Measurements from ENCODE around the gene EIF4E1B.

Gene EIF4E1B

GRCh38 chr5:176627582-176627981 is 2.9 kb upstream of the EIF4E1B start:
- no peak for DNase-seq (ENCODE audit: low spot score)

- no peak for DNase-seq (ENCODE audit: low spot score)
Observed at GRCh38 chr5:176628406-176629228, 1.9 kb upstream of the EIF4E1B start.

- DNase-seq (ENCODE audit: low spot score), result no peak
Observed at GRCh38 chr5:176629317-176629852, 1.1 kb upstream of the EIF4E1B start.

DNA sequence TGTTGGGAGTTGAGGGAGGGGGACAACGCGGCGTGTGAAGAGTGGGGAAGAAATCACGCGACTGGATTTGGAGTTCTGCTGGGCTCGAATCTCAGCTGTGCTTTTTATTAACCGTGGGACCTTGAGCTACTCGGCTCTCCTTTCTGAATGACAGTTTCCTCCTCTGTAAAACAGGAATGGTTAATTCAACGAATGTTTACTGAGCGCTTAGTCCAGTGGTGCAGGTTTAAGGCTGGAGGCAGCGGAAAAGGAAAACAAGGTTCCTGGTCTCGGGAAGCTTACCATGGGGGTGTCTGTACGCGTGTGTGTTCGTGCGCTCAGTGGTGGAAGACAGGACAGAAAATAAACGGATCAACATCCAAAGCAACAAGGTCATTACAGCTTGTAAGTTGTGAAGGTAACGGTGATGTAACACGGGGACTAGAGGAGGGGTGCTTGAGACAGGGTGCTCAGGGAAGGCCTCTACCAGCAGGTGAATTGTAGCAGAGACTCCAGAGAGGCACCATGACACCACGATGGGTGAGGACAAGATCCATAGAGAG is 277 bp downstream of the EIF4E1B start:
- no peak for DNase-seq (ENCODE audit: low spot score)

- DNase-seq (ENCODE audit: low spot score), result no peak
Observed at GRCh38 chr5:176631383-176632200, 1.1 kb downstream of the EIF4E1B start.

DNA sequence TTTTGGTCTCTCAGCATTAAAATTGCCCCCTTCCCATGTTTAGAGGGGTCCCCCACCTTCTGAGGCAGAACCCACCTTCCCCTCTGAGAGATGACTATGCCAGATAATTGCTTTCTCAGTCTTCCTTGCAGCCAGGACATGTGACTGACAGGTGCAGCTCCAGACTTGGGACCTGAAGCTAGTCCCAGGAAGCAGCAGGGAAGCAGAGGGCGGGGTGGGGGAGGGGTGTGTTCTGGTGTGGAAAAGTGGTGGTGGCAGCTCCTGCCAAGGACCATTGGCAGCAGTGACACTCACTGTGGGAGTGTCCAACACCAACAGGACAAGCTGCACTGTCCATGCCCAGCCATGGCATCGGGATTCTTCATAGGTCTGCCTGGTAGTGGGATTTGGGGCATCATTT is 2.3 kb downstream of the EIF4E1B start:
- DNase-seq (ENCODE audit: low spot score), result no peak

DNA sequence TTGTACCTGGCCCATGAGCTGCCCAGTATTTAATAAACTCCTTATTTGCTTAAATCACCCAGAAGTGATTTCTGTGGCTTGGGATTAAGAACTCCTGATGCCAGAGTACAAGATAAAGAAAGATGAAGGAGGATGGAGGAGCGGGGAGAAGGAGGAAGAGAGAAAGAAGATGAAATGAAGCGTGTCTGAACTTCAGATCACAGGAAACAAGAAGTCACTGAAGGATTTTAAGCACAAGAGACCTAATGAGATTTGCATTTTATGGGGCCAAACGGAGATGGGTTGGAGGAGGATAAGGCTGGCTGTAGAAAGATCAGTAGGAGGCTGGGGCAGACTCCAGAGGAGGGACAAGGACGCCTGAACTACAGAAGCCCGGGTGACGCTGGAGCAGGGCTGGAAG is 3.1 kb downstream of the EIF4E1B start:
- DNase-seq (ENCODE audit: low spot score), result no peak

GRCh38 chr5:176636426-176636825 is 6.0 kb downstream of the EIF4E1B start:
- no peak for DNase-seq (ENCODE audit: low spot score)

DNA sequence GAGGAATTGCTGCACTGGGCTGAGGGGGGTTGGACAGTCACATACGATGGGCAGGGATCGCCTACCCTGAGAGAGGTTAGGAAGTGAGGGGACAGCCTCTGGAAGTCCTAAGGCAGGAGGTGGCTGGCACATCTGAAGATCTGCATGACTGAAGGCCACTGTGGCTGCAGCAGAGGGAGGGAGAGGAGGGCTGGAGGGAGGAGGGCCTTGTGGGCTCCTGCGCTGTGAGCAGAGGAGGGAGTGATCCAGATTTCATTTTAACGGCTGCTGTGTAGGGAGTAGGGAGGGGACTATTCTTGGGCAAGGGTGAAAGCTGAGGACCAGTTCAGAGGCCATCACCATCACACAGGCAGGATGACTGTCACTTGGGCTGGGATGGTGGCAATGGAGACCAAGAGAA is 7.1 kb downstream of the EIF4E1B start:
- no peak for DNase-seq (ENCODE audit: low spot score)

DNA sequence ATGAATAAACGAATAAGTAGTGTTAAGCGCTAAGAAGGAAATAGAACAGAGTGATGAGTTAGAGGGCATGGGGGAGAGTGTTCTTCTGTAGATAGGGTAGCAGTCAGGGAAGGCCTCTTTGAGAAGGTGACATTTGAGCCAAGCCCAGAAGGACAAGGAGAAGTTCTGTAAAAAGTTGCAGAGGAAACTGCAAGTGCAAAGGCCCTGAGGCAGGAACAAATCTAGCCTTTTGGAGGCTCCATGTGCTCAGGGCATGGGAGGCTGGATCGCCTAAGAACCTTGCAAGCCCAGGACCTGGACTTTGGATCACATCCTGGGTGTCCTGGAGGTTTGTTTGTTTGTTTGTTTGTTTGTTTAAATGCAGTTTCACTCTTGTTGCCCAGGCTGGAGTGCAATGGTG is 8.0 kb downstream of the EIF4E1B start:
- DNase-seq (ENCODE audit: low spot score), result no peak

DNA sequence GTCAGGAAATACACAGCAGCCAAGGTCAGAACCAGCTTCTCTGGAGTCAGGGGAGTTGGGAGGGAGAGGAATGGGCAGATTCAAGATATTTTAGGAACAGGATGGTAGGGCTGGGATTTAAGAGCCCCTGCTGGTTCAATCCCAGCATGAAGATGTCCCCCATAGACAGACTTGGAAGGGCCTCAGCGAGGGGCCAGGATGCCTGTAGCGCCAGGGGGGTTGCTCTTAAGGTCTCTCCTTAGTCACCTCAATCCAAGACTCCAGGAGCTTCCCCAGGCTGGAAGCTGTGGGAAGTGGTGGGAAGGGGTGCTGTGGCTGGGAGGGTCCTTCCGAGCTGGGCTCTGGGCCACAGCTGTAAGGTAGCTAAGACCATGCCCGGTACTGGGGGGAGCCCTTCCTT is 8.7 kb downstream of the EIF4E1B start:
- DNase-seq (ENCODE audit: low spot score), result no peak

DNA sequence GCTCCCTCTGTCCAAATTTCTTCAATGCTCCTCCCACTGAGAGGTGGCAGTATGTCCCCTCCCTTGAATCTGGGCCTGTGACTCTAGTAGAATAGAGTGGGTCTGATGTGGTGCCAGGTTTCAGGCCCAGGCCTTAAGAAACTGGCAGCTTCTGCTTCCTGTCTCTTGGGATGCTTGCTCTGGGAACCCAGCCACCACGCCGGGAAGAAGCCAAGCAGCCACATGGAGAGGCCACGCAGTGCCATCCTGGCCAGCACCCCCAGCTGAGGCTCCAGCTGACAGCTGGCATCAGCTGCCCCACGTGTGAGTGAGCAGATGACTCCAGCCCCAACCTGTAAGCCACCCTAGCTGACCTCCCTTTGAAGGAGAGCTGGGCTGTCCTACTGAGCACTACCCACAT is 9.5 kb downstream of the EIF4E1B start:
- no peak for DNase-seq (ENCODE audit: low spot score)

DNA sequence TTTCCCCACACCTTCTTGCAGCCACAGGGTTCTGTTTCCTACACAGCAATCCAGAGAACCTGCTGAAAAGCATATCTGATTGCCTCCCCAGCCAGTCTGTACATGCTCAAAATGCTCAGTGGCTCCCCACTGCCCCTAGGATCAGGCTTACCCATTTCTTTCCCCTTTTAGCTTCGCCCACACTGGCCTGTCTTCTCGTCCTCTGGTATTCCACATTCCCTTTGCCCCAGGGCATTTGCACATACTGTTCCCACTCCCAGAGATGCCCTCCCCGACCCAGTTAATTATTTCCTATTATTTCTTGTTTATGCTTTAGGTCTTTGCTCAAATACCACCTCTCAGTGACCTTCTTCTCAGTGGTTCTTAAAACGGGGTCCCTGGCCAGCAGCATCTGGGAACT is 10.1 kb downstream of the EIF4E1B start:
- DNase-seq (ENCODE audit: low spot score), result no peak

DNA sequence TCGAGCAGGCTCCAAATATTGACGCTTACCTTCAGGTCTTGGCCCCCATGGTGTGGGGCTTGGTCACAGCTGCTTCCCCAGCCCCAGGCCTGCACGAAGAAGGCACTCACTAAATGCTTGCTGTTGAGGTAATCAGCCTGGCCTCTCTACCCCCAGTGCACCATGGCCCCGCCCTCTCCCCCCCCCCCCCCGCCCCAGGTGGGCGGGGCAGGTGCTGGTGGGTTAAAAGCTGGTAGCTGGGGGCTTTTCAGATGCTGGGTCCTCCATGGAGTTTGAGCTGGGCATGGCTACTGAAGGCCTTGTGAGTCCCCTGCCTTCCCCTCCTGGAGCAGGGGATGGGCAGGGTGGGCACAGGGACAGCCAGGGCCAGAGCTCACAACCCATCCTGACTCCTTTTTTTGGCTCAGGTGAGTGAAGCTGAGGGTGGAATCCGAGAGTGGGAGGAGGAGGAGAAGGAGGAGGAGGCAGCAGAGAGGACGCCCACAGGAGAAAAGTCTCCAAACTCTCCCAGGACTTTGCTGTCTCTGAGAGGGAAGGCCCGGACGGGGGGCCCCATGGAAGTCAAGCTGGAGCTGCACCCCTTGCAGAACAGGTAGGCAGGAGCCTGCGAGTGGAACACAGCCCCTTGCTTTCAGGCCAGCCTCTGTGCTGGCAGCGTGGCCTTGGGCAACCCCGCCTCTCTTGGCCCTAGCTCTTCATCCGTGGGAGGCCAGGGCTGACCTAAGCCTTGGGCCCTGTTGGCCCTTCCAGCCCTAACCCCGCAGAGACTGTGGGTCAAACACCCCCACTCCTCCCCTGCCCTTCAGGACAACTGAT is 12.4 kb downstream of the EIF4E1B start:
- no peak for DNase-seq (ENCODE audit: low spot score)

DNA sequence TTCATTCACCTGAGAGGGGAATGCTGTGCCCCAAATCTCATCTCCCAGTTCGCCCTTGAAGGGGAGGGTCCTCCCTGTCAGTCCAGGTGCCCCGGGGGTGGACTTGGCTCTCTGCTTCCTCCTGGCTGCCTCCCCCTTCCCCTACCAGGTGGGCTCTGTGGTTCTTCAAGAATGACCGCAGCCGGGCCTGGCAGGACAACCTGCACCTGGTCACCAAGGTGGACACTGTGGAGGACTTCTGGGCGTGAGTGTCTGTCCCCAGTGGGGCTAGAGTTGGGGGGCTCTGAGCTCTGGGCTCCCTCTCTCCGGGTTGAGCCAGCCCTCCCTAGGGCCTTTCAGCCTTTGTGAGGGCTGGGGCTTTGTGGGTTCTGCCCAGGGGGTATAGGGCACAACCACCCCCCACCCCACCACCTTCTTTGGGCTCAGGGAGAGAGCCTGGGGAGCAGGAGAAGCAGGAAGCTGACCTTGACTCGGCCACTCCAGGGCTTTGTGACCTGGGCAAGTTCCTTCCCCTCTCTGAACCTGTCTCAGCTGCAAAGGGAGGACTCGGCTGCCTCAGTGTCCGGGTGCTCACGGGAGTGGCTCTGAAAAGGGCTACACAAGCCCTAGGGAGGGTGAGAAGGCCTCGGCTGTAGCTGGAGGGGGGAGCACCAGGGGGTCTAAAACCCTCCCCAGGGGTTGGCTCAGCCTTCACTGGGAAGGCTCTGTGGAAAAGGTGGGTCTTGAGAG is 13.2 kb downstream of the EIF4E1B start:
- DNase-seq (ENCODE audit: low spot score), result no peak

DNA sequence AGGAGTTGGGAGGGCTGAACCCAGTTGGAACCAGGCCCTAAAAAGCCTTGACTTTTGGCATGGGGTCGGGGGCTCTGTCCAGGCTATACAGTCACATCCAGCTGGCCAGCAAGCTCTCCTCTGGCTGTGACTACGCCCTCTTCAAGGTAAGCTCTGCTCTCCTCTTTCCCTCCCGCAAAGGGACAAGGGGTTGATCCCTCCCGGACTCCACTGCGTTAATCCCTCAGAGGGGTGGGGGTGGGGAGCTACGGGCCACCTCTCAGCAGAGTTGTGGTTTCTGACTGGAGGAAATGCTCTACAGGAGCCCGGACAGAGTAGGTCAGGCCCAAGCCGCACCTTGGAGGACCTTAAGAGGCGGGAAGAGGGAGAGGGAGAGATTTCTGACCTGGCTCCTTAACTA is 13.8 kb downstream of the EIF4E1B start:
- no peak for DNase-seq (ENCODE audit: low spot score)

GRCh38 chr5:176644878-176645670 is 14.6 kb downstream of the EIF4E1B start:
- DNase-seq (ENCODE audit: low spot score), result no peak

GRCh38 chr5:176646049-176646706 is 15.7 kb downstream of the EIF4E1B start:
- DNase-seq (ENCODE audit: low spot score), result no peak

DNA sequence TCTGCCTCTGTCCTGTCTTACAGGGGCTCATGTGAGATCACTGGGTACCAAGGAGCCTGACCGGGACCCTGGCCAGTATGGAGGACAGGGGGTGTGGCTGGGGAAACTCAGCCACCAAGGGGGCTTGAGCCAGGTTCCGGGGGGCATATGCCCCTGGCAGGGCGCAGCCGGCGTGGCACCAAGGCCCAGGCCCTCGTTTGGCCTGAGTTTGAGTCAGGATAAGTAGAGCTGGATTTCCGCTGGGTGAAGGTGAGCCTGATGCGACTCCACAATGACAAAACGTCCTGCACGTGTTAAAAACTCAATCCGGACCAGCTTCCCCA is 16.2 kb downstream of the EIF4E1B start:
- no peak for DNase-seq (ENCODE audit: low spot score)

Measured in COLO829 (cell line).